H9 (cell line): ENCODE results near the gene ARHGEF38. TPM values are rescaled to one million over a fixed set of nuclear protein-coding genes. Genes with fewer than 3 reads are reported as not detected.
"Not testable (repeated sequence)": the region's sequence is repeated elsewhere in the genome, so short reads cannot be mapped to it uniquely, and the experiment has no call there.

Experiments used
- DNase-seq: peaks from one replicate; pipeline ENCODE4 v3.0.0-alpha.2; 2017
- H2AFZ ChIP-seq: one replicate; pipeline ENCODE4 v1.6.1; 2013; ENCODE audit warnings: mild to moderate bottlenecking, low read length, control low read depth, moderate library complexity
- H2AK5ac ChIP-seq: 2 replicates; pipeline ENCODE4 v1.6.1; 2013; ENCODE audit warnings: low read length, control low read depth, mixed read lengths; ENCODE audit not compliant: insufficient read length
- H2BK120ac ChIP-seq: one replicate; pipeline ENCODE4 v1.6.1; 2013; ENCODE audit warnings: low read depth, mild to moderate bottlenecking, low read length, control low read depth, inconsistent platforms; ENCODE audit not compliant: poor library complexity, severe bottlenecking
- H2BK12ac ChIP-seq: 2 replicates; pipeline ENCODE4 v1.6.1; 2013; ENCODE audit warnings: low read length, control low read depth, mixed read lengths, low read depth; ENCODE audit not compliant: insufficient read length
- H2BK15ac ChIP-seq: 2 replicates; pipeline ENCODE4 v1.6.1; 2013; ENCODE audit warnings: low read depth, low read length, control low read depth
- H2BK20ac ChIP-seq: one replicate; pipeline ENCODE4 v1.6.1; 2013; ENCODE audit warnings: low read depth, mild to moderate bottlenecking, low read length, control low read depth, inconsistent platforms; ENCODE audit not compliant: poor library complexity, severe bottlenecking
- H2BK5ac ChIP-seq: 2 replicates; pipeline ENCODE4 v1.6.1; 2013; ENCODE audit warnings: low read length, control low read depth, mixed read lengths; ENCODE audit not compliant: insufficient read length
- H3K14ac ChIP-seq: 2 replicates; pipeline ENCODE4 v1.6.1; 2013; ENCODE audit warnings: low read length, control low read depth; ENCODE audit not compliant: insufficient read depth
- H3K18ac ChIP-seq: 2 replicates; pipeline ENCODE4 v1.6.1; 2013; ENCODE audit warnings: low read depth, mild to moderate bottlenecking, mixed read lengths, low read length, control low read depth; ENCODE audit not compliant: insufficient read length
- H3K23ac ChIP-seq: 2 replicates; pipeline ENCODE4 v1.6.1; 2013; ENCODE audit warnings: low read length, control low read depth, mixed read lengths, low read depth; ENCODE audit not compliant: insufficient read length
- H3K23me2 ChIP-seq: 2 replicates; pipeline ENCODE4 v1.6.1; 2013; ENCODE audit warnings: low read depth, mild to moderate bottlenecking, mixed read lengths, low read length, control low read depth; ENCODE audit not compliant: insufficient read length, poor library complexity, severe bottlenecking
- H3K27ac ChIP-seq: 2 replicates; pipeline ENCODE4 v1.5.1; 2013; ENCODE audit warnings: low read length, control low read depth, mixed read lengths, low read depth; ENCODE audit not compliant: insufficient read length
- H3K27me3 ChIP-seq: 2 replicates; pipeline ENCODE4 v1.6.1; 2013; ENCODE audit warnings: low read length, control low read depth, inconsistent platforms; ENCODE audit not compliant: insufficient read depth
- H3K4ac ChIP-seq: 2 replicates; pipeline ENCODE4 v1.6.1; 2013; ENCODE audit warnings: low read depth, mild to moderate bottlenecking, control low read depth, inconsistent platforms, low read length, moderate library complexity
- H3K4me1 ChIP-seq: 2 replicates; pipeline ENCODE4 v1.6.1; 2013; ENCODE audit warnings: low read length, control low read depth, inconsistent platforms; ENCODE audit not compliant: insufficient read depth
- H3K4me2 ChIP-seq: 2 replicates; pipeline ENCODE4 v1.6.1; 2013; ENCODE audit warnings: low read length, control low read depth, mixed read lengths; ENCODE audit not compliant: insufficient read length, insufficient read depth
- H3K56ac ChIP-seq: 2 replicates; pipeline ENCODE4 v1.6.1; 2013; ENCODE audit warnings: low read depth, mild to moderate bottlenecking, mixed read lengths, low read length, control low read depth; ENCODE audit not compliant: insufficient read length
- H3K79me1 ChIP-seq: 2 replicates; pipeline ENCODE4 v1.6.1; 2013; ENCODE audit warnings: low read depth, mild to moderate bottlenecking, moderate library complexity, low read length, control low read depth, inconsistent platforms; ENCODE audit not compliant: insufficient read depth, poor library complexity, severe bottlenecking
- H3K79me2 ChIP-seq: 2 replicates; pipeline ENCODE4 v1.6.1; 2013; ENCODE audit warnings: low read length, control low read depth, inconsistent platforms; ENCODE audit not compliant: insufficient read depth
- H3K9ac ChIP-seq: 2 replicates; pipeline ENCODE4 v1.6.1; 2013; ENCODE audit warnings: low read length, control low read depth, mixed read lengths; ENCODE audit not compliant: insufficient read length; ENCODE audit errors: extremely low read depth
- H3K9me3 ChIP-seq: one replicate; pipeline ENCODE4 v1.6.1; 2013; ENCODE audit warnings: low read depth, low read length, inconsistent platforms; ENCODE audit not compliant: control insufficient read depth
- H3T11ph ChIP-seq: one replicate; pipeline ENCODE4 v1.6.1; 2013; ENCODE audit warnings: mild to moderate bottlenecking, low read length, control low read depth, inconsistent platforms
- H4K20me1 ChIP-seq: one replicate; pipeline ENCODE4 v1.6.1; 2013; ENCODE audit not compliant: control insufficient read depth, insufficient read length, insufficient read depth
- H4K5ac ChIP-seq: 2 replicates; pipeline ENCODE4 v1.6.1; 2013; ENCODE audit warnings: low read depth, mild to moderate bottlenecking, mixed read lengths, low read length, control low read depth; ENCODE audit not compliant: insufficient read length
- H4K8ac ChIP-seq: replicated peaks from 2 replicates; pipeline ENCODE4 v1.6.1; 2013; ENCODE audit warnings: low read length, control low read depth, mixed read lengths, low read depth; ENCODE audit not compliant: insufficient read length
- H4K91ac ChIP-seq: 2 replicates; pipeline ENCODE4 v1.6.1; 2013; ENCODE audit warnings: low read depth, mild to moderate bottlenecking, moderate library complexity, mixed read lengths, low read length, control low read depth; ENCODE audit not compliant: insufficient read length
- H3K27ac Mint-ChIP-seq, 3 experiments: 2 replicates in 2 of 3; 3 replicates in 1 of 3; pipeline ENCODE4 v1.8.0; 2020 to 2021; ENCODE audit warnings: mixed read lengths in 3 of 3, mild to moderate bottlenecking in 1 of 3, moderate library complexity in 1 of 3
- H3K27me3 Mint-ChIP-seq: 2 replicates; pipeline ENCODE4 v1.8.0; 2021; ENCODE audit warnings: low read depth, mild to moderate bottlenecking, moderate library complexity, mixed read lengths
- H3K36me3 Mint-ChIP-seq, 3 experiments: 2 replicates in 2 of 3; 3 replicates in 1 of 3; pipeline ENCODE4 v1.8.0; 2020 to 2021; ENCODE audit warnings: low read depth in 3 of 3, mixed read lengths in 3 of 3; ENCODE audit not compliant: insufficient read depth in 1 of 3
- H3K4me1 Mint-ChIP-seq, 2 experiments: 2 replicates each; pipeline ENCODE4 v1.8.0; 2020; ENCODE audit warnings: mixed read lengths in 2 of 2
- H3K4me3 Mint-ChIP-seq, 2 experiments: 2 replicates in 1 of 2; 3 replicates in 1 of 2; pipeline ENCODE4 v1.8.0; 2020 to 2021; ENCODE audit warnings: mild to moderate bottlenecking in 2 of 2, mixed read lengths in 2 of 2, moderate library complexity in 1 of 2
- H3K9me3 Mint-ChIP-seq, 2 experiments: 2 replicates in 1 of 2; 3 replicates in 1 of 2; pipeline ENCODE4 v1.8.0; 2020; ENCODE audit warnings: mild to moderate bottlenecking in 2 of 2, mixed read lengths in 2 of 2, moderate library complexity in 1 of 2
- CTCF ChIP-seq: fragments of 200-600 bp; sonication (generic); conservative IDR thresholded peaks from 3 replicates; pipeline ENCODE4 v1.8.0; 2021; ENCODE audit warnings: antibody characterized with exemption, mild to moderate bottlenecking
- WGBS: extraction: QIAGEN DNeasy Blood & Tissue Kit; methylation state at CpG from one replicate; pipeline ENCODE4 v1.1.7; 2013; ENCODE audit warnings: missing lambda C conversion rate, low lambda C conversion rate, mixed read lengths; ENCODE audit not compliant: insufficient read length; ENCODE audit errors: extremely low coverage; 5-methylcytosine and 5-hydroxymethylcytosine counted together
- total RNA-seq: library from RNA; stranded (reverse); gene quantifications from 2 replicates; pipeline ENCODE4 v1.2.1, GENCODE V29; 2021

The ARHGEF38 gene
- total RNA-seq, 1 experiment from 2014 or later = not detected

- not testable (repeated sequence) for H2BK5ac ChIP-seq, H3K27ac Mint-ChIP-seq, H3K4ac ChIP-seq, H3K14ac ChIP-seq, H3K9me3 Mint-ChIP-seq, H2BK20ac ChIP-seq, H3K56ac ChIP-seq, DNase-seq, H4K20me1 ChIP-seq, H3K27ac ChIP-seq, H3T11ph ChIP-seq, H3K4me3 Mint-ChIP-seq, H3K9ac ChIP-seq, H3K4me1 ChIP-seq, H3K9me3 ChIP-seq, H3K4me2 ChIP-seq, H4K91ac ChIP-seq, H2BK12ac ChIP-seq, H3K18ac ChIP-seq, H2AFZ ChIP-seq, H3K79me1 ChIP-seq, H2AK5ac ChIP-seq, H3K4me1 Mint-ChIP-seq, H3K23me2 ChIP-seq, H3K27me3 ChIP-seq, H4K8ac ChIP-seq, H3K79me2 ChIP-seq, H2BK120ac ChIP-seq, H3K23ac ChIP-seq, H3K27me3 Mint-ChIP-seq, H4K5ac ChIP-seq, H2BK15ac ChIP-seq
- TF ChIP-seq CTCF = 0 out of 3 replicates have a peak, but pooled peaks have one; percentile 20
- H3K36me3 Mint-ChIP-seq = peaks cover 2 to 23% (median 8%) of the 10 kb centered on the region in 3 experiments; a peak in 5 of 7 replicates
- no CpG with 5 or more reads among the region's 5 CpGs for WGBS
These were observed 142.4 kb downstream of the ARHGEF38 start for GRCh38 chr4:105694812-105695211.

DNA sequence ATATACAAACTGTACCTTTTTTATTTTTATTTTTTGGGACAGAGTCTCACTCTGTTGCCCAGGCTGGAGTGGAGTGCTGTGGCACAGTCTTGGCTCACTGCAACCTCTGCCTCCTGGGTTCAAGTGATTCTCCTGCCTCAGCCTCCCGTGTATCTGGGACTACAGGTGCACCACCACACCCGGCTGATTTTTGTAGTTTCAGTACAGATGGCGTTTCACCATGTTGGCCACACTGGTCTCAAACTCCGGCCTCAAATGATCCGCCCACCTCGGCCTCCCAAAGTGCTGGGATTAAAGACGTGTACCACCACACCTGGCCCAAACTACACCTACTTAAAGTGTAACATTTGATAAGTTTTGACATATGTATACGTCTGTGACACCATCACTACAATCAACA lies 143.4 kb downstream of the ARHGEF38 start:
- not testable (repeated sequence) for H3K27me3 Mint-ChIP-seq, H3K4me2 ChIP-seq, H3K79me2 ChIP-seq, H2BK20ac ChIP-seq, H3K9me3 ChIP-seq, H3K27me3 ChIP-seq, H2BK120ac ChIP-seq, H4K91ac ChIP-seq, H3K4me3 Mint-ChIP-seq, H4K8ac ChIP-seq, H3K23ac ChIP-seq, H2AFZ ChIP-seq, H2BK15ac ChIP-seq, H3T11ph ChIP-seq, H3K56ac ChIP-seq, H3K23me2 ChIP-seq, H3K9me3 Mint-ChIP-seq, H3K79me1 ChIP-seq, H3K9ac ChIP-seq, H3K4ac ChIP-seq, H3K27ac Mint-ChIP-seq, H3K18ac ChIP-seq, H2BK5ac ChIP-seq, H4K5ac ChIP-seq, H4K20me1 ChIP-seq, H2BK12ac ChIP-seq, H3K4me1 Mint-ChIP-seq, H2AK5ac ChIP-seq, DNase-seq, H3K27ac ChIP-seq, H3K4me1 ChIP-seq, H3K14ac ChIP-seq
- WGBS = no CpG with 5 or more reads among the region's 8 CpGs
- H3K36me3 Mint-ChIP-seq = peaks cover 2 to 23% (median 8%) of the 10 kb centered on the region in 3 experiments; a peak in 5 of 7 replicates
